Stimulated activated CD4-positive, alpha-beta T cell treated with anti-CD3 and anti-CD28 coated beads, Interleukin-12 subunit alpha, Interleukin-12 subunit beta, amount 100 ng/mL, for 48 hours (primary cell): ENCODE results near the gene TGFB1.
"Not testable (repeated sequence)": the region's sequence is repeated elsewhere in the genome, so short reads cannot be mapped to it uniquely, and the experiment has no call there.

Experiments
- DNase-seq, 3 donors: peaks; one replicate each; pipeline ENCODE4 v3.0.0-alpha.2; 2020; ENCODE audit warnings: low read depth in 2 of 3, low spot score in 1 of 3

TGFB1 gene

DNA sequence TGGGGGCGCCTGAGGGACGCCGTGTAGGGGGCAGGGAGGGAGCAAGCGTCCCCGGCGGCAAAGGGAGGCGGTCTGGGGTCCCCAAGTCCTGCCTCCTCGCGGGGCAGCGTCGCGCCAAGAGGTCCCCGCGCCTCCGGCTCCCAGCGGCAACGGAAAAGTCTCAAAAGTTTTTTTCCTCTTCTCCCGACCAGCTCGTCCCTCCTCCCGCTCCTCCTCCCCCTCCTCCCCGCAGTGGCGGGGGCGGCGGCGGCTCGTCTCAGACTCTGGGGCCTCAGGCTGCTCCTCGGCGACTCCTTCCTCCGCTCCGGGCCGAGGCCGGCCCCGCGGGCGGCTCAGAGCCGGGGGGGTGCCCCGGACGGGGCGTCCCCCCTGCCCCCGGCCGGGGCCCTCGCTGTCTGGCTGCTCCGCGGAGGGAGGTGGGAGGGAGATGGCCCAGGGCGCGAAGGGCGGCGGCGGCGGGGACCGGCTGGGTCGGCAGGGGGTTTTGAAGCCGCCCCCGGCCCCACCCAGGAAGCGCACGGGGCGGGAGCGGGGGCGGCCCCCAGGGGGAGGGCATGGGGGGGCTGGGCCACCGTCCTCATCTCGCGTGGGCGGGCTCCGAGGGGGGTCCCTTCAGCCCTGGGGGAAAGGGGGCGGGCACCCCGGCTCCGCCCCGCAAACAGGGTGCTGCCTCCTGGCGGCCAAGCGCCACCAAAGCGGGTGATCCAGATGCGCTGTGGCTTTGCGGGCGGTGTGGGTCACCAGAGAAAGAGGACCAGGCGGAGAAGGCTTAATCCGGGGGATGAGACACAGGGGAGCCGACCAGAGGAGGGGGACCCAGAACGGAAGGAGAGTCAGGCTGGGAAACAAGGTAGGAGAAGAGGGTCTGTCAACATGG is at the start of gene TGFB1:
Gene TGFB1, minus strand, starts transcription at position 457 of the 877 bp plus-strand sequence. CDS start 878 bp downstream, outside the sequence.
- DNase-seq: peak; percentile 80 to 85 (median 82)

DNA sequence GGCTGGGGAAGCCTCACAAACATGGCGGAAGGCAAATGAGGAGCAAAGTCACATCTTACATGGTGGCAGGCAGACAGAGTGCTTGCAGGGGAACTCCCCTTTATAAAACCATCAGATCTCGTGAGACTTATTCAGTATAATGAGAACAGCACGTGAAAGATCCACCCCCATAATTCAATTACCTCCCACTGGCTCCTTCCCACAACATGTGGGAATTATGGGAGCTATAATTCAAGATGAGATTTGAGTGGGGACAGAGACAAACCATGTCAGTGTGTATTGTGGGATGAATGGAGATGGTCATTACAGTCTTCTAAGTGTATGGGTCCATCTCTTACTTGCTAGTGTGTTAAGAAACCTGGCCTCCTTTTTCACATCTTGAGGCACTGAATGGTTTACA is 48.3 kb upstream of the TGFB1 start:
- no peak for DNase-seq

DNA sequence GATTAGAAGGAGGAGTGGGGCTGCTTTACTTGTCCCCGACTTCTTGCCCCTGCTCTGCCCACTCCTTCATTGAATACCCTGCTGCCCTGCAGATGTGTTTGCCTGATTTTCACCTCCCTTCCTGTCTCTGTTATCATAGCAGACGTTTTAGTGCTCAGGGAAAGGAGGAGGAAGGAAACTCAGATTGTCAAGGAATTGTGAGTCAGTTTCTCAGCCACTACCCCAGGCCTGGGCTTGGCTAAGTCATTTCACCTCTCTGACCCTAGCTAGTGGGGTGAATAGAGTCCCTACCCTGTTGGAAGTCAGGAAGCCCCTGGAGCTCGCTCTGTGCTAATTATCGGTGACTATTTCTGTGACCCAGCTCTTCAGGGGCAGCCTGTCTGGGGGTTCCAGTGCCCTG is 47.8 kb upstream of the TGFB1 start:
- no peak for DNase-seq

DNA sequence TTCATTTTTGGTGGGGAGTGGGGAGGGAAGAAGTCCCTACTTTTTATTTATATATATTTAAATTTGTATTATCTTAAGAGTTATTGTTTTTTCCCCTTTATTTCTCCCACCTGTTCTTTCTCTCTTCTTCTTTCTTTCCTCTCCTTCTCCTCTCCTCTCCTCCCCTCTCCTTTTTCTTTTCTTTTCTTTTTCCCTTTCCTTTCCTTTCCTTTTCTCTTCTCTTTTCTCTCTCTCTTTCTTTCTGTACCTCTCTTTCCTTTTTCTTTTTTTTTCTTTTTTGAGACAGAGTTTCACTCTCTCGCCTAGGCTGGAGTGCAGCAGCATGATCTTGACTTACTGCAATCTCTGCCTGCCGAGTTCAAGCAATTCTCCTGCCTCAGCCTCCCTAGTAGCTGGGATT is 45.8 kb upstream of the TGFB1 start:
- no peak for DNase-seq

DNA sequence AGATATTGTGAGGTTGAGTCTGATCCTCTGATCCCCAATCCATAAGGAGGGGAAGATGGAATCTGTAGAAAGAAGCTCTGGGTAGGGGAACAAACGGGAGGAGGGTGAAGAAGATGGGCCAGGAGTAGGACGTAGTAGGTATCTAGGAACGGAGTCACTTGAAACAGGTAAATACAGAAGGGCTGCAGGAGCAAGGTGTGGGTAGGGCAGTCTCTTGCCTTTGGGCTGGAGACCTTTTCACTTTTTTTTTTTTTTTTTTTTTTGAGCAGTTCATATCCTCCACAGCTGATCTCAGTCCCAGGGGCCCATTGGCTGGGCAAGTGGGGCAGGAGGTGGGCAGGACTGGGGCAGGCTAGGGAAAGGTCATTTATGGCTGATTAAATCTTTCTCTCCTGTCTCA is 45.4 kb upstream of the TGFB1 start:
- no peak for DNase-seq

DNA sequence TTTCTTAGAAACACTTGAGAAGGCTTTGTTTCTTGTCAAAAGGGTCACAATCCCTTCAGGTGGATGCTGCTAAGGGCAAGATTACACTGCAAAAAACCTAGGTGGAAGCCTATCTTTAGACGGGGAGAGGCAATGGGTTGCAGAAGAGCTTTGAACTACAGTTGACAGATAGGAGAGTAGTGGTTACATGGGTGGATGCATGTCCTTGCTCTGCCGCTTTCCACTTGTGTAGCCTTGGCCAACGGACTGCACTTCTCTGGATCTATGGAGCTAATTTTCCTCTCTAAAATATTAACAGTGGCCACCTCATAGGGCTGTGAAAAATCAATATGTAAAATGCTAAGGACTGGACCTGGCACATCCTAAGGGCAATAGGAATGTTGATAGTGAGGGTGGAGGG is 44.9 kb upstream of the TGFB1 start:
- DNase-seq: no peak

DNA sequence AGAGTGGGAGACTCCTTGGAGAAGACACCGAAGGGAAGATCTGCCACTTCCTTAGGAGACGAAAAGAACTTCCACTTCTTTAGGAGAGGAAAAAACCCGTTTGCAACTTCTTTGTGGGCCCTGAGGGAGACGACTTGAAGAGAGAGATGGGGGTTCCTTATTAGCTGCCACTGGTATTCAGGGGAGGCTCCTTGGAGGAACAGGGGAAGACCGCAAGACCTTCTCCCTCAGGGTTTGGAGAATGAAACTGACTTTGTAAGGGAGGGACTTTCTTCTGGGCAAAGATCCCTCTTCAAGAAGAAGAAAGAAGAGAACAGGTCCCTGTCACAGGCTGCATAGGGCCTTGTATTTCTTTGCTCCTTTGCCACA is 44.3 kb upstream of the TGFB1 start:
- no peak for DNase-seq

DNA sequence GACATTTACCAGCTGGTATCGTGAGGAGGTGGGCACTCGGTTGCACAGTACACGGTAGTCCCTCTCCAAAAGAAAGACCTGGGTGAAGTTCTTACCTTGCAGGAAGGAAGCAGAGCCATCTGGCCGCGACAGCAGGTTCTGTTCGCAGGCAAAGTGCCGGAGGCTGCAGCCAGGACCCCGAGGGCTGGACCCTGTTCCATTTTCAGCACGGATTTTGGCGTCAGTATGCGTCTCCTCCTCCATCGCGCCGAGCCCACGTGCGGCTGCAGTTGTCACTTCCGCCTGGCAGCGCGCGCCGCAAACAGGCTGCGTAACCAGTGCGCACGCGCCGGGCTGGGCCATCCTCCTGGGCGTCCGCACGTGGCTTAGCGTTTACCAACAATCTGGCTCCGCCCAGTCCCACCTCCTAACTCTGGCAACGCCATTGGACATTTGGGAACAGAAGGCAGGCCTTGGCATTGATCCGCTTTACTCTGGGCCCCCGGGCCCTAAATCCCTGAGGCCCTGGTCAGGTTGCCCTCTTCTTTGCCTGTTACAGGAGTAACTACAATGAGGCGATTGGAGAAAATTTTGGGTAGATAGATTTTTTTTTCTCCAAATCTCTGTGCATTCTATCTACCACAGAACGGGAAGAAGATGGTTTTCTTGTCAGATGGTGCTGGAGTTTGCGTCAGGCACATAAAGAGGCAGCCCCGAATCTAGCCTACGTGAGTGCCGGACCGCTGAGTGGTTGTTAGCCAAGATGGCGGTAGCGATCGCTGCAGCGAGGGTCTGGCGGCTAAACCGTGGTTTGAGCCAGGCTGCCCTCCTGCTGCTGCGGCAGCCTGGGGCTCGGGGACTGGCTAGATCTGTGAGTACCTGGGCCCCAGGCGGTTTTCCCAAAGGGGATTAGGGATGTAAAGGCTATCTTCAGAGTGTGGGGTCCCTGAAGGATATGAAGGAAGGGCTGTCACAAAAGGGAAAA is 43.6 kb upstream of the TGFB1 start, which contains the start of the genes BCKDHA and EXOSC5:
Gene BCKDHA, plus strand, starts transcription at position 733 of the 964 bp plus-strand sequence. Its CDS starts 10 bp downstream, at position 743.
Gene EXOSC5, minus strand, starts transcription at position 274 of the 964 bp plus-strand sequence. Its CDS starts 31 bp downstream, at position 243.
- DNase-seq: peak; percentile 96 to 99 (median 99)

DNA sequence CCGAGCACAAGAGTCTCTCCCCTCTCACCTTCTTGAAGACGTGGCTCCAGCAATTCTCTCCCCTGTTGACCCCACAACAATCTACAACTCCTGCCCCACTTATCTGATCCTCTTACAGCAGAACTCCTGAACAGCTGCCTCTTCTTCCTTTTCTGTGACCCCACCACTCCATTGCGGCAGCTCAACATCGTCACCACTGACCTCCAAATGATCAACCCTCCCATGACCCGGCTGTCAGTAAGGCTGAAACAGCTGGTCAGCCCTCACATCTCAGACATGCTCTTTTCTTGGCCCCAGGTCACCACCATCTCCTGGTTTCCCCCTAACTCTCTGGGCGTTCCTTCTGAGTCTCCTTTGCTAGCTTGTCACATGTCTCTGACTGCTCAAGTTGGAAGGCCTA is 41.6 kb upstream of the TGFB1 start:
- DNase-seq: no peak

DNA sequence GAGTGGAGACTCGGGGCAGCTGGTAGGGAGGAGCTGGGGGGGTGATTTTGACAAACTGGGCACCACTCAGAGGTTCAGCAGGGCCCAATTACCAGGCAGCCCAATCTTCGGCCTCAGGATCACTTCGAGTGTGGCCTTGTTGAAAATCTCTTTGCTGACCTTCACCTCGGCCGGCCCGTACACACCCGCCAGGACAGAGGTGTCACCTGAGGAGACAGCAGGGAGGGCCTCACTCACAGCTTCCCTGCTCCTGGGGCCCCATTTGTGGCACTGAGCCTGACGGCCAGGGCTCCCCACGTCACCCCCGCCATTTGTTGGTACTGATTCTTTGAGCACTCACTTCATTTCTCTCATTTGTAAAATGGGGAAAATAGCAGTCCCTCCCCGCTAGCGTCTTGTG is 39.1 kb upstream of the TGFB1 start:
- DNase-seq: no peak

DNA sequence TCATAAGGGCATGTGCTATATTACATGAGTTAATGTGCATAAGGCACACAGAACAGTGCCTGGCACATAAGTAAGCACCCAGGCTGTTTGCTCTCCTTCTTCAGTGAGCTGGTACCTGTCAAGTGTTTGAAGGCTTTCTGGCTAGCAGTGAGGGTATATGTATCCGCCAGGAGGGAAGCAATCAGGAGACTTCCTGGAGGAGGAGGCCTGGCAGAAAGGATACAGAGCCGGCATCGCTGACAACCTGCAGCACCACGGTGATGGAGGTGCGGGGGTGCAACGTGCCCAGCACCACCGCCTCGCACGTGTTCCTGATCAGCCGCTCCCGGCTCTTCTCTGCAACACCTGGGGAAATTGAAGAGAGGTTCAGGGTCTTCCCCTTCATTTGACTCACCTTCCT is 37.9 kb upstream of the TGFB1 start:
- DNase-seq: no peak

DNA sequence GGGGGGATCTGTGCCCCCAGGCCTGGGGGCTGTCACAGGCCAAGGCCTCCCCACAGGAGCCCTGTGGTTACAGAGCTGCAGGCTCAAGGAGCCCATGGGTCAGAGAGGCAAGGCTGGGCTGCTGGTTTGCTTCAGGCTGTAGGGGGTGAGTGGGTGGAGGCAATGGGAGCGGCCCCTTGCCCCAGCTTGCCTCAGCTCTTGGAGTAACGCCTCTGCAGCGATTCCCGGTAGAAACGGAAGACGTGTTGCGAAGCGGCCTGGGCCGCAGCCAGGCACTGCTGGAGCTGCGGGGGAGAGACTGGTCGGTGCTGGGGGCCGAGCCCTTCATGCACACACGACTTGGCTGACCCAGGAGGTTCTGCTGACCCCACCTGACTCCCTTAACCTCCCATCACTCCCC is 32.7 kb upstream of the TGFB1 start:
- DNase-seq: no peak

DNA sequence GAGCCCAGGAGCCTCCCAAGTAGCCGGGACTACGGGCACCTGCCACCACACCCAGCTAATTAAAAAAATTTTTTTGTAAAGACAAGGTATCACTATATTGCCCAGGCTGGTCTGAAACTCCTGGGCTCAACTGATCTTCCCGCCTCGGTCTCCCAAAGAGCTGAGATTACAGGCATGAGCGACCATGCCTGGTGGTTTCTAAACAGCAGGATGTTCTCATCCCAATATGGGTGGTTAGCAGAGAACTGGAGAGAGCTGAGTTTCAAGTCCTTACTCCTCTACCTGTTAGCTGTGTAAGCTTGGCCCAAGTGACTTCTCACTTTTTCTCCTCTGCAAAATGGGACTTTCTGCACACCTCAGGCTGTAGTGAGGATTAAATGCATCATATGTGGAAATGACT is 30.6 kb upstream of the TGFB1 start:
- DNase-seq: no peak

DNA sequence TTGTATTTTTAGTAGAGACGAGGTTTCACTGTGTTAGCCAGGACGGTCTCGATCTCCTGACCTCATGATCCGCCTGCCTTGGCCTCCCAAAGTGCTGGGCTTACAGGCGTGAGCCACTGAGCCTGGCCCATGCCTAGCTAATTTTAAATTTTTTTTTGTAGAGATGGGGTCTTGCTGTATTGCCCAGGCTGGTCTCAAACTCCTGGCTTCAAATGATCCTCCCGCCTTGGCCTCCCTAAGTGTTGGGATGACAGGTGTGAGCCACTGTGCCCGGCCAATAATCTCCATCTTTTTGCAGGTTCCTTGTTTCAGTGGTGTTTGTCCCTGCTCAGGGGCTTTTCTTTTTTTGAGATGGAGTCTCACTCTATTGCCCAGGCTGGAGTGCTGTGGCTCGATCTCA is 27.8 kb upstream of the TGFB1 start:
- not testable (repeated sequence) for DNase-seq

DNA sequence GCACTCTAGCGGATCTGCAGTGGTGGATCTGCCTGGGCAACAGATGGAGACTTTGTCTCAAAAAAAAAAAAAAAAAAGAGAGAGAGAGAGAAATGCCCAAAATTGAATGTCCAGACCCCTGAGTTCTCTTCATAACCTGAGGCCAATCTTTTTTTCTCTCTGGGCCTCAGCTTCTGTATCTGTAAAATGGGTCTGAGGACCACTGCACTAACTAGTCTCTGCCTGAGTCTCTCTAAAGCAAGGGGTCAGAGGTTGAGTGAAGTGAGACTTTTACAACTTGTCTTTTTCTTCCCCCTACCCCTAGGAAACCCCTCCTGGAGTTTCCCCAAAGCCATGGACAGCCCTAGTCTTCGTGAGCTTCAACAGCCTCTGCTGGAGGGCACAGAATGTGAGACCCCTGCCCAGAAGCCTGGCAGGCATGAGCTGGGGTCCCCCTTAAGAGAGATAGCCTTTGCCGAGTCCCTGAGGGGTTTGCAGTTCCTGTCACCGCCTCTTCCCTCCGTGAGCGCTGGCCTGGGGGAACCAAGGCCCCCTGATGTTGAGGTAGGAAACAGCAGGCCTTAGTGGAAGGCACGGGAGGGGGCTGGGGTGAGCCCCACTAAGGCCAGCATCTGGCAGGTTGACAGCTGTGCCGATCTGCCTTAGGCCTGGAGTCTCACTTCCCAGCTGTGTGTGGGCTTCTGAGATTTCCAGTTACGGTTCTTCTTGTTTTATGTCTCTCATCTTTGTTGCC is 24.4 kb upstream of the TGFB1 start:
- DNase-seq: no peak

DNA sequence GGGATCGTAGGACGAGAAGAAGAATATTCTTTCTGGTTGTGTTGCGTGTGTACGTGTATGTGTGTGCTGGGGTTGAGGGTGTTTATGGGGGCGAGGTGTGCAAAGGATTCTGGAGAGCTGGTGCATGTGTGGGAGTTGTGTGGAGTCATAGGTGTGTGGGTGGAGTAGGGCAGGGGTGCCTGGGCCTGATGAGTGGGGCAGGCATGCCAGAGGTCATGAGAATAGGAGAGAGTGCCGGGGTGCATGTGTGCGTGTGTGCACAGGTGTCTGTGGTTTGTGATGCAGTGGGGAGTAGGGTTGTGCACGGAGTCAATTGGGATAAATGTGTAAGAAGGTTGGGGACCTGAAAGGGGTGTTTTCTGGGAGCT is 23.3 kb upstream of the TGFB1 start:
- no peak for DNase-seq

DNA sequence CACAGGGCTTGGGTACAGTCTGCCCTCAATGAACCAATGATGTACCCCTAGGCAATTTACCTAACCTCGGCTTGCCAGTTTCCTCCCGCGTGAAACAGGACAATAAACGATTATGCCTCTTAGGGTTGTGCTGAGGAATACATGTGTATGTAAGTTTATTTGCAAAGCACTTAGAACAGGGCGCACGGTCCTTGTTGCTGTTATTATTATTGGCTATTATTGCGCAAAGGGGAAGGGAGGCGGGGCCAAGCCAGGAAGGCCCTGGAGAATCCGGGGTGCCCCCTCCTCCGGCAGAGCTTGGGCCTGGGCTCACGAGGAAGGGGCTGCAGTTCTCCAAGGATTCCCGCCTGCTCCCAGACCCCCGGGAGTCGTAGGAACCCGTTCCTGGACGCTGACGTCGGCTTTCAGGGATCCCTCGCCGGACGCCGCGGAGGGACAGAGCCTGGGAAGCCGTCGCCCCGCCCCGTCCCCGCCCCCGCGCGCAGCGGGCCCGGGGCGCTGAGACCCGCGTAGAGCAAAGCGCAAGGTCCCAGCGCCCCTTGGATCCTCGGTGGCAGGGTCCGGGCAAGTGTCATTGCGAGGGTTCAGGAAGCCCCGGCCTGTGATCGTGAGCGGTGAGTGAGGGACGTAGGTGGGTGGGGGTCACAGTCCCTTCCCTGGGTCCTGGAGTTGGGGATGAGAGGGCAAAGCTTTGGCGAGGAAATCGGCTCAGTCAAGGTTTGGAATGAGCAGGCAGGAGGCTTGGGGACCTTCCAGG is 22.7 kb upstream of the TGFB1 start, which contains the start of gene TMEM91:
Gene TMEM91, plus strand, starts transcription at position 293 of the 757 bp plus-strand sequence. CDS start 1,777 bp downstream, outside the sequence.
- no peak for DNase-seq

DNA sequence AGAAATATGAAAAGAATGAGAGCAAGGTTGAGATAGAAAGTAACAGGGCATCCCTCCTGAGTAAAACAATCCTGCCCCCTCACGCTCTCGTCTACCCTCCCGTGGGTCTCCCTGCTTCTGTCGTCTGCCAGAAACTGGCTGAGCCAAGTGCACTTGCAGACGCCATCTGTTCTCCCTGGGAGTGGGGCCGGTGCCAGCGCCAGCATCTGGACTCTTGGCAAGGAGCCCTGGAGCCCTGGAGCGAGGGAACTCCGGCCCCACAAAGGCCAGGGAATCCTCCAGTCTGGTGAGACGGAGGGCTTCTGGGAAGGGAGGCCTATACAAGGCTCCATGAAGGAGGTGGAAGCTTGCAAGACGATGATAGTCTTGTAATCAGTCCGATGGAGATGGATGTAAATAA is 20.3 kb upstream of the TGFB1 start:
- DNase-seq: no peak

DNA sequence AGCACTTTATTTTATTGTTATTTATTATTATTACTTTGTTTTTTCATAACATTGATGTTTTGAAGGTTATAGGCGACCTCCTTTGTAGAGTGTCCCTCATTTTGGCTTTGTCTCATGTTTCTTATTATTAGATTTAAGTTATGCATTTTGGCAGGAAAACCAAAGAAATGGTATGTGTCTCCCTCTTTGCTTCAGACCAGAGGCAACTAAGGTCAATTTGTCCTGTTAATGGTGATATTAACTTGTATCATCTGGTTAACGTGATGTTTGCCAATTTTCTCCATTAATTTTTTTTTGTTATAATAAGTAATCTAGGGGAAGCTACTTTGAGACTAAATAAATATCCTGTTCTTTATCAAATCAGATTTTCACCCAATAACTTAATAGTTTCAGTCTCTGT is 18.8 kb upstream of the TGFB1 start:
- DNase-seq: no peak

DNA sequence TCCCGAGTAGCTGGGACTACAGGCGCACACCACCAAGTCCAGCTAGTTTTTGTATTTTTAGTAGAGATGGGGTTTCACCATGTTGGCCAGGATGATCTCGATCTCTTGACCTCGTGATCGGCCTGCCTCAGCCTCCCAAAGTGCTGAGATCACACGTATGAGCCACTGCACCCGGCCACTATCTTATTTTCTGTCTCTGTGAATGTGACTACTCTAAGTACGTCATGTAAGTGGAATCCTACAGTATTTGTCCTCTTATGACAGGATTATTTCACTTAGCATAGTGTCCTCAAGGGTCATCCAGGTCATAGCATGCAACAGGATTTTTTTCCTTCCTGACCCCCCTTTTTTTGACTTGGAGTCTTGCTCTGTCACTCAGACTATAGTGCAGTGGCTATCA is 17.8 kb upstream of the TGFB1 start:
- DNase-seq: no peak
